OCI-LY3 (cell line): ENCODE data around the gene TSPAN14.

Experiments used
- CTCF ChIP-seq: fragments of 200-600, 300-600 bp; sonication (generic); IDR thresholded peaks from 2 replicates; pipeline ENCODE4 v1.5.1; 2014; ENCODE audit warnings: antibody characterized with exemption, low read length, low read depth
- EZH2phosphoT487 ChIP-seq: fragments of 200-600 bp; shearing (Covaris generic); IDR thresholded peaks from 2 replicates; pipeline ENCODE4 v1.6.1; 2018; ENCODE audit warnings: antibody characterized with exemption, mixed run types, low read depth

GRCh38 chr10:80406204-80406603 is 47.9 kb upstream of the TSPAN14 start:
- TF ChIP-seq CTCF: no peak
- no peak for TF ChIP-seq EZH2phosphoT487
